PC-9 (cell line): ENCODE results near the gene FEV. TPM values are rescaled to one million over a fixed set of nuclear protein-coding genes. Genes with fewer than 3 reads are reported as not detected.
A peak's percentile ranks its signal among the peaks of the same experiment; 100 is the strongest.

Source experiments
- BruUV-seq: library from RNA; stranded (reverse); fragments of 400-500 nt; replicated peaks from 2 replicates; lab custom pipeline; 2021; lab: Mats Ljungman, UMichigan
- CTCF ChIA-PET: fragments of 300-600 bp; sonication (Branson Sonifier 250); formaldehyde crosslinking; loops from one replicate; lab custom pipeline; 2022; ENCODE audit warnings: antibody characterized with exemption; lab: Charles Lee
- POLR2A ChIA-PET: fragments of 300-600 bp; sonication (Branson Sonifier 250); formaldehyde crosslinking; loops from one replicate; lab custom pipeline; 2022; ENCODE audit warnings: antibody characterized with exemption; ENCODE audit not compliant: unreplicated experiment; lab: Charles Lee
- DNase-seq, 2 experiments: peaks; one replicate each; pipeline versions ENCODE4 v3.0.0 to v3.0.0-alpha.2; 2015 to 2022; ENCODE audit warnings: mixed read lengths in 1 of 2
- H2AFZ ChIP-seq: fragments of 200-600 bp; sonication (generic); 2 replicates; pipeline ENCODE4 v1.8.1; 2017; ENCODE audit warnings: antibody characterized with exemption
- H3F3A ChIP-seq: fragments of 200-600 bp; sonication (generic); 2 replicates; pipeline ENCODE4 v1.8.1; 2017; ENCODE audit warnings: antibody characterized with exemption, mild to moderate bottlenecking, low read depth; ENCODE audit not compliant: insufficient read depth
- H3K27ac ChIP-seq: fragments of 200-600 bp; sonication (generic); 2 replicates; pipeline ENCODE4 v1.6.1; 2016; ENCODE audit warnings: mixed run types
- H3K27me3 ChIP-seq: fragments of 200-600 bp; sonication (generic); 2 replicates; pipeline ENCODE4 v1.6.1; 2016; ENCODE audit warnings: low read depth, mixed run types; ENCODE audit not compliant: insufficient read depth
- H3K36me3 ChIP-seq: fragments of 200-600 bp; sonication (generic); 2 replicates; pipeline ENCODE4 v1.6.1; 2016; ENCODE audit warnings: low read depth, mixed run types
- H3K4me1 ChIP-seq: fragments of 200-600 bp; sonication (generic); replicated peaks from 2 replicates; pipeline ENCODE4 v1.6.1; 2016; ENCODE audit warnings: mixed run types; ENCODE audit not compliant: insufficient read depth
- H3K4me2 ChIP-seq: fragments of 200-600 bp; sonication (generic); 2 replicates; pipeline ENCODE4 v1.6.1; 2017; ENCODE audit warnings: mixed run types
- H3K4me3 ChIP-seq: fragments of 200-600 bp; sonication (generic); 2 replicates; pipeline ENCODE4 v1.6.1; 2016; ENCODE audit warnings: mixed run types
- H3K79me2 ChIP-seq: fragments of 200-600 bp; sonication (generic); 2 replicates; pipeline ENCODE4 v1.6.1; 2017; ENCODE audit warnings: low read depth, mixed run types
- H3K9me2 ChIP-seq: fragments of 200-600 bp; sonication (generic); 2 replicates; pipeline ENCODE4 v1.8.1; 2017; ENCODE audit warnings: mild to moderate bottlenecking; ENCODE audit not compliant: insufficient read depth
- H3K9me3 ChIP-seq: fragments of 200-600 bp; sonication (generic); 2 replicates; pipeline ENCODE4 v1.8.1; 2016; ENCODE audit warnings: low read depth; ENCODE audit not compliant: insufficient read depth
- H4K20me1 ChIP-seq: fragments of 200-600 bp; sonication (generic); 2 replicates; pipeline ENCODE4 v1.8.1; 2017; ENCODE audit not compliant: insufficient read depth
- EZH2 ChIP-seq: fragments of 200-600 bp; sonication (generic); IDR thresholded peaks from 2 replicates; pipeline ENCODE4 v1.8.0; 2017; ENCODE audit warnings: antibody characterized with exemption, low read depth
- intact Hi-C: fragments of 100-400 bp; cut with micrococcal nuclease; formaldehyde crosslinking; loops from one replicate; pipeline ENCODE4 v1.10.0; 2022; ENCODE audit not compliant: unreplicated experiment
- total RNA-seq: library from RNA; stranded (reverse); gene quantifications from 2 replicates; pipeline ENCODE4 v1.2.3, GENCODE V29; 2021
- TF ChIP-seq, protein P1 (sequence below): fragments of 200-600 bp; sonication (generic); conservative IDR thresholded peaks from 2 replicates; pipeline ENCODE4 v1.6.1; 2017; ENCODE audit warnings: mixed run types, antibody characterized with exemption, mild to moderate bottlenecking, moderate library complexity

FEV gene
- total RNA-seq, 1 experiment from 2014 or later = not detected

DNA sequence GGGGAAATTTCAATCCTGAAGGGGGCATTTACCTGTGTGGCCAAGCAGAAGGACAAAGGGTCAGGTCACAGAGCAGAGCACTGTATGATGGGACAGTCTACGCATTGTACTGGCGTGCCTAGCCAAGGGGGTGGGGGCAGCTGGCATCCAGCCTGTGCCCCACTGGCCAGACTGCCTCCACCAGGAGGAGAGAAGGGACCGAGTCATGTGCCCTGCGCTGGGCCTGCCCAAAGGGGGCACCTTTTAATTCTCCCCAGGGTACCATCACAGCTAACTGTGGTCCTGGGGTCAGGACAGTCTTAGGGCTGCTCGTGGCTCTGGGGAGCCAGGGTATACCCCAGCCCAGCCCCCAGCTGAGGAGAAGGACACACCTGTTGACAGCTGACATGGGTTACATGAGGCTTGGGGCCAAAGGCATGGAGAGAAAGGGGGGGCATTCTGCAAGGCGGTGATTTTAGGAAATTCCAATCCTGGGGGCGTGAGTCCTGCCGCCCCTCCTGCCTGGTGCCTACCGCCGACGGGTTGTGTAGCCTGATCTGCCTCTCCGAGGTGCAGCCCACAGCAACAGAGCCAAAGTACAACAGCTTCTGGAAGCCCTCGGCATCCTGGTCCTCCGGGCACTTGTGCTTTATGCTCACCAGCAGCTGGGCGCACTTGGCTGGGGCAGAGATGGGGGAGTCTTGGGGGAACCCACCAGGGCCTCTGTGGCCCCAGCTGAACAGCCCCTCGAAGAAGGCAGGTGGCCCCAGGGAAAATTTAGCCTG lies 45.4 kb upstream of the FEV start:
- no peaks in the 10 kb centered on the region for H4K20me1 ChIP-seq
- no peaks in the 10 kb centered on the region for H3K9me3 ChIP-seq
- H3K4me2 ChIP-seq = no peak overlapping the region
- no peaks in the 10 kb centered on the region for H3K9me2 ChIP-seq
- H3K4me3 ChIP-seq = no peak overlapping the region
- no peaks in the 10 kb centered on the region for H3F3A ChIP-seq
- ChIA-PET POLR2A (interaction anchor here (0.7 to 0.8 kb wide), 2 partner anchors 125 to 127 kb away, joined by 3 to 4 read pairs; no protein-coding TSS in a partner anchor), CTCF (interaction anchor here (0.5 to 1.6 kb wide), 12 partner anchors 29 to 763 kb away, joined by 3 to 22 read pairs (median 4); no protein-coding TSS in a partner anchor)
- intact Hi-C loops = no loop called here
- H3K27ac ChIP-seq = no peak overlapping the region
- H3K36me3 ChIP-seq = no peaks in the 10 kb centered on the region
- BruUV-seq = no TSS peak
- no peaks in the 10 kb centered on the region for H3K79me2 ChIP-seq
- H3K27me3 ChIP-seq = peaks cover 64% of the 10 kb centered on the region; the same call in 1 of the 2 replicates
- DNase-seq = no peak
- no peaks in the 10 kb centered on the region for H3K4me1 ChIP-seq
- TF ChIP-seq EZH2 = no peak
- TF ChIP-seq, protein P1, sequence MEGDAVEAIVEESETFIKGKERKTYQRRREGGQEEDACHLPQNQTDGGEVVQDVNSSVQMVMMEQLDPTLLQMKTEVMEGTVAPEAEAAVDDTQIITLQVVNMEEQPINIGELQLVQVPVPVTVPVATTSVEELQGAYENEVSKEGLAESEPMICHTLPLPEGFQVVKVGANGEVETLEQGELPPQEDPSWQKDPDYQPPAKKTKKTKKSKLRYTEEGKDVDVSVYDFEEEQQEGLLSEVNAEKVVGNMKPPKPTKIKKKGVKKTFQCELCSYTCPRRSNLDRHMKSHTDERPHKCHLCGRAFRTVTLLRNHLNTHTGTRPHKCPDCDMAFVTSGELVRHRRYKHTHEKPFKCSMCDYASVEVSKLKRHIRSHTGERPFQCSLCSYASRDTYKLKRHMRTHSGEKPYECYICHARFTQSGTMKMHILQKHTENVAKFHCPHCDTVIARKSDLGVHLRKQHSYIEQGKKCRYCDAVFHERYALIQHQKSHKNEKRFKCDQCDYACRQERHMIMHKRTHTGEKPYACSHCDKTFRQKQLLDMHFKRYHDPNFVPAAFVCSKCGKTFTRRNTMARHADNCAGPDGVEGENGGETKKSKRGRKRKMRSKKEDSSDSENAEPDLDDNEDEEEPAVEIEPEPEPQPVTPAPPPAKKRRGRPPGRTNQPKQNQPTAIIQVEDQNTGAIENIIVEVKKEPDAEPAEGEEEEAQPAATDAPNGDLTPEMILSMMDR = no peak
- no peak overlapping the region for H2AFZ ChIP-seq

DNA sequence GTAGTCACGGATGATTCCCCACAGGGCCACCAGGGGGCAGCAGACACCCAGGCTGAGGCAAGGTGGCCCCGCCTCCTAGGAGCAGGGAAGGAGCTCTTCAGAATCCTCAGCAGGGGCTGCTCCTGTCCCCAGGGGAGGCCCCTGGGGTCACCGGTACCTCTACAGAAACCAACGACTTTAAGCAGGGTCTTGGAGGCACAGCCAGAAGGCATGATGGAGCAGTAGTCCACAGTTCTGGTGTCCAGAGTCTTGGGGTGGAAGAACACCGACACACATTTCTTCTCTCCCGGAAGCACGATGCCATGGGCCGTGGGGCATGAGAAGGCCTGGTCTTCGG lies 44.8 kb upstream of the FEV start:
- TF ChIP-seq EZH2 = no peak
- TF ChIP-seq, protein P1 = peak; percentile 93
- Histone ChIP-seq H3K36me3 (no peaks in the 10 kb centered on the region), H3F3A (no peaks in the 10 kb centered on the region), H3K4me3 (no peak overlapping the region), H3K9me2 (no peaks in the 10 kb centered on the region), H3K4me1 (no peaks in the 10 kb centered on the region), H3K9me3 (no peaks in the 10 kb centered on the region), H2AFZ (no peak overlapping the region), H3K27me3 (peaks cover 68% of the 10 kb centered on the region; the same call in 1 of the 2 replicates), H3K27ac (no peak overlapping the region), H3K79me2 (no peaks in the 10 kb centered on the region), H3K4me2 (no peak overlapping the region), H4K20me1 (no peaks in the 10 kb centered on the region)
- DNase-seq = peak; percentile 58 to 80
- intact Hi-C loops = loop anchor here (1.0 kb wide), 2 partner anchors 90 to 126 kb away; no protein-coding TSS in a partner anchor
- no TSS peak for BruUV-seq
- CTCF ChIA-PET = interaction anchor here (0.5 to 1.6 kb wide), 13 partner anchors 28 to 764 kb away, joined by 3 to 22 read pairs (median 4); no protein-coding TSS in a partner anchor
- POLR2A ChIA-PET = interaction anchor here (0.7 to 0.8 kb wide), 2 partner anchors 125 to 127 kb away, joined by 3 to 4 read pairs; no protein-coding TSS in a partner anchor

- CTCF ChIA-PET = interaction anchor here (0.6 to 1.6 kb wide), 10 partner anchors 28 to 340 kb away, joined by 3 to 22 read pairs (median 4); no protein-coding TSS in a partner anchor
- H2AFZ ChIP-seq = no peak overlapping the region
- H3F3A ChIP-seq = no peaks in the 10 kb centered on the region
- no peaks in the 10 kb centered on the region for H4K20me1 ChIP-seq
- no peak overlapping the region for H3K27ac ChIP-seq
- no peak for DNase-seq
- H3K4me2 ChIP-seq = no peak overlapping the region
- H3K4me1 ChIP-seq = no peaks in the 10 kb centered on the region
- H3K79me2 ChIP-seq = no peaks in the 10 kb centered on the region
- POLR2A ChIA-PET = interaction anchor here (0.7 to 0.8 kb wide), 2 partner anchors 126 to 128 kb away, joined by 3 to 4 read pairs; no protein-coding TSS in a partner anchor
- TF ChIP-seq EZH2 = no peak
- TF ChIP-seq, protein P1 = no peak
- H3K36me3 ChIP-seq = no peaks in the 10 kb centered on the region
- H3K27me3 ChIP-seq = peaks cover 64% of the 10 kb centered on the region; the same call in 1 of the 2 replicates
- no TSS peak for BruUV-seq
- intact Hi-C loops = loop anchor here (1.0 kb wide), 2 partner anchors 90 to 126 kb away; no protein-coding TSS in a partner anchor
- H3K9me3 ChIP-seq = no peaks in the 10 kb centered on the region
- no peaks in the 10 kb centered on the region for H3K9me2 ChIP-seq
- no peak overlapping the region for H3K4me3 ChIP-seq
Observed at GRCh38 chr2:219028996-219029828, 44.2 kb upstream of the FEV start.
